HG03457 (cell line): Measurements from ENCODE around the gene VPS52.
"Not testable (repeated sequence)": the region's sequence is repeated elsewhere in the genome, so short reads cannot be mapped to it uniquely, and the experiment has no call there.

Source experiments
- ATAC-seq: cut with Tn5 transposase; IDR thresholded peaks from one replicate; pipeline ENCODE4 v1.9.1; 2021; ENCODE audit warnings: moderate number of reproducible peaks; ENCODE audit not compliant: unreplicated experiment

Gene VPS52

DNA sequence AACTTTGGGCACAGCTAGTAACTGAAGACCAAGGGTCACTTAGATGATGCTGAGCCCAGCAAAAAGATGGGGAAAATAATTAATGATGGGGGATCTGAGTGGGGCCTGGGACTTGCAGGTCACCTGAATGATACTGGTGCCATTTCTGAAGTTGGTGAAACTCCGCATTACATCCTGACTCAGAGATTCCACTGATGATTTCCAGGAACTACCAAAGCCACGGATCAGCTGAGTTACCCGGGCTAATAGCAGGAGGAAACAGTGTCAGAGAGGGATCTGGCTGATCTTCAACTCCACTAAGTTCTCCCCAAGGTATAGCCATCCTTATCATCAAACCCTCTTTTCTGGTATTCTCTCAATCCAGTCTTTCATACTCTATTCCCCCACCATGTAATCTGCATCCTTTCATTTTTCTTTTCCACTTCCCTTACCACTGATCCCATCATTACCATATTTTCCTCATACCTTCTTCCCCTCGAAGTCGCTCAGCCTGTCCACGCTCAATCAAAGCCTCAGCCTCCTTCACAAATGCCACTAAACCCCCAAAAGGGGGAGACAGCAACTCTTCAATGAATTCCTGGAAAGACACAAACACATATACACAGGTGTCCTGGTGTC is 20.2 kb downstream of the VPS52 start:
- ATAC-seq = no peak

DNA sequence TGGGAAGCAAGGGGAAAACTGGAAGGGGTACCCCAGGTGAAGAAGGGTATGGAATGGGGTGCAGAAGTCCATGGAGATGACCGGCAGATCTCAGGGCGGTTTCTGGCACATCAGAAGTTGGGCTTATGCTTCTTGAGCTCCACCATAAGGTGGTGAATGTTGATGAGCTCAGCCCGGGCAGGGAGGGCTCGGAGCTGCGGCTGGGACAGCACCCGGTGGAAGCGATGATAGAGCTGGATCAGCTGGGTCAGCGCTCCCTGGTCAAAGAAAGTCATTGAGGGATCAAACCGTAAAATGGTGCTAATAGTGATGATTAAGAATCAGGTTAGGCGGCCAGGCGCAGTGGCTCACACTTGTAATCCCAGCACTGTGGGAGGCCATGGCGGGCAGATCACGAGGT is 20.9 kb downstream of the VPS52 start:
- no peak for ATAC-seq

DNA sequence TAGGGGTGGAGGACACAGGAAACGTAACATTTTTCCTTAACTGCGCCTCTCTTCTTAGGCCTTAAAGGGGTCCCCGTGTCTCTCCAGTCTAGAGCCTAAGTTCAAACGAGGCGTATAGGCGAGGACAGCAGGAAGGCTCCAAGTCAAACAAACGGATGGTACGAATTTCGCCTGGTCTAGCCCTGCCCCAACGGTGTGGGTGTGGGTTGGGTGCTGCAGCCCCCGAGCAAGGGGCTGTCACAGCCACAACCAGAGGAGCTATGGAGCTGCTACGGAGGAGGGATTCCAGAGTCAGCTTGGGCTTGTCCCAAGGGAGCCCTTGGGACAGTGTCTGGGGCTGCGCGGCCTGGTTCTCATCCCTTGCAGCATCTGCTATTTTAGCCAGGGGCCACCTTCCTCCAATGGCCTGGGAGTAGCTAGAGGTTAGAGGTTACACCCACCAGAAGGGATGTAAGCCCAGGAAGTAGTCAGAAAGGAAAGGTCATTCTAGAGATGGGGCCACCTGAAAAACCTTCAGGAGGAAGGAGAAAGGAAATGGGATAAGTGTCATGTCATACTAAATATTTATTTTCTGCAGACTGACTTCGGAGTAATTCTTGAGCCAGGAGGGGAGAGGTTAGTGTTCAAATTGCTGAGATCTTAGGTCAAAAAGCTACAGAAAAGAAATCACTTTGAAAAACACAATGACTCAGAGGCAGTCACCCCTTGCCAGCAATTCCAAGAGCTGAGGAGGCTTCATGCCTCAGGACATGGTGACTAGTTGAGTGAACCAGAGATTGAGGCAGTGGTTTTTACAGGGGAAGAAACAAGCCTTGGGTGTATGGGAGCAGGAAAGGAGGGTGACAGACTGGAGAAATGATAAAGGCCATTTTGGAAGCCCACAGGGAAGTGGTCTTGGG is 21.7 kb downstream of the VPS52 start:
- ATAC-seq = no peak

DNA sequence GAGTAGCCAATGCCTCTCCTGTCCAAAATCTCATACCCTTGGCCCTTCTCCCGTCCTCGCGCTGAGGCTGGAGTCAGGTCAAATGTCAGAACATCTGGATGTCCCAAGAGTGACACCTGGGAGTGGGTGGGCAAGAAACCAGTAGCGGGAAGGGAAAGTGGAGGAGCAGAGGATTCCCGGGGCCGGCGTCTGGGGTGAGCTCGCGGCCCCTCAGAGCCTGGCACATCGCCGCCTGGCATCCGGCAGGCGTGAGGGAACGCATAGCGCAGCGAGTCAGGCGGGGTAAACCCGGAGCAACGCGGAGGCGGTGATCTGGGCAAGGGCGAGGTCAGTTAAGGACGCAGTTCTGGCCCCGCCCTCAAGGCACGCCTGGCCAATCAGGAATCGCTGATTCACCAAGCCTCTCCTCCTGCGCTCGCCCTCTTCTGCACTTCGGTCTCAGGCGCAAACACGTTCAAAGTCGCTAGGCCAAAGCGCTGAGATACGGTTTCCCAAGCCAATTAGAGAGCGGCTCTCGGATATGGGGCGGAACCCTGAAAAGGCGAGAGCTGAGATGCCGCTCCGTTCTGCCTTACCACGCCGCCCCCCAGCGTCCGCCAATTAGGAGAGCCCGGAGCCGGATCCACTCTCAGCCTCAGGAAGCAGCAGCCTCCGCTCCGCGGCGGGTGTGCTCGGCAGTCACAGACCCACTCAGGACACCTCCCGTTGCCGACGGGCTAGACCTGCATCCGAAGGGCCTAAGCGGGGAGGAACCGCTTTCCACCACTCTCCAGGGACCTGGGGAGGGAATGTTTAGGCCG is 22.5 kb downstream of the VPS52 start:
- peak; percentile 77 for ATAC-seq

DNA sequence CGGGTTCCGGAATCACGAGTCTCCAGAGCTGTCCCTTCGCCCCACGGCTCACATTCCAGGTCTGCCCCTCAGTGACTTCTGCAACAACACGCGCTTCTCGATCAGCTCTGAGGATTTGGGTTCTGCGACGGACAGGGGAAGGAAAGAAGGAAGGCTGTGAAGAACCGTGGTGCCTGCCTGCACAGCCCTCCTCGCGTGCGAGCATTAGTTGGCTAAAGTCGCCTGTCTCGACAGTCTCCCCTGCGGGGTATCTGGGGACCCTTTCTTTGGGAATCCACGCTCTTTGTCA is 23.1 kb downstream of the VPS52 start:
- ATAC-seq = no peak

DNA sequence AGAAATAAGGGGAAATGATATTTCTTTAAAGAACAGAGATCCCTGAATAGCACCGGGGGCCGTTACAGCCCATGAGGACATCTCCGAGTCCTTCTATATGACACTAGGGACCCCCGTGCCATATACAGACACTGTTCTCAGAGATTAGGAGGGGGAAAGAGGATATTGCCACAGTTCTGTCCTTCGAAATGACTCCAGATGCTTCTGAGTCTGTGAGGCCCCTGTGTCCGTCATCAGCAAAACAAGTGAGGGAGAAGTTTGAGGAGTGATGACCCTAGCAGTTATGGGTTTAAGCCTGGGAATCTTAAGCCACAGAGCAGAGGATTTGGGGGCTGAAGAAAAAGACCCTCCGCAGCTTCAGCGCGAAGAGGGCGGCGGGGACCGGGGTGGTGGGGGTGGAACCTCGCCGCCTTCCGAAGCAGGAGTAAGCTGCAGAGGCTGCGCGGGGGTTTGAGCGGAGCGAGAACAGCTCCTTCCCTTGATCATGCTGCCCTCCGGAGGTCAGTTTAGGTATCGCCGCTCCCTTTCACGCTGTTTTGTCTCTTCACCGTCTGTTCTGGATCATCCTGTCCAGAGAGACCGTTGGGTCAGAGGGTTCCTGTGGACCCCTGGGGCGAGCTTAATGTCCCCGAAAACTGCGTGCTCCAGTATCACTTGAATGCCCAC is 23.6 kb downstream of the VPS52 start:
- ATAC-seq = peak; percentile 39

DNA sequence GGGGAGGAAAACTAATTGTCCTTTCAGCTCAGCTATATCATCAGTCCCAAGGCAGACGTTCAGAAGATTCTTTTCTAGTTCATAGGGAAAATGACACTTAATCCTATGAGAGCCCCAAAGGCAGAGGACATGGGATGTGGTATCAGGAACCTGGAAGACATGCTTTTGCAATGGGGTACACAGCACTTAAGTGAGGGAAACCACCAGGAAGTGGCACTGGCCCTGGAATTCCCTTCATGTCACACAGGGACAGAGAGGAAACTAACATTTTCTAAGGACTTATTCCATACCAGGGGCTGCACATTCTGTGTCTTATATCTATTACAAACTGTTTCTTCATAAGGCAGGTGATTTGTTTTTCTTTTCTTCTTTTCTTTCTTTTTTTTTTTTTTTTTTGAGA is 28.2 kb downstream of the VPS52 start:
- ATAC-seq = no peak

DNA sequence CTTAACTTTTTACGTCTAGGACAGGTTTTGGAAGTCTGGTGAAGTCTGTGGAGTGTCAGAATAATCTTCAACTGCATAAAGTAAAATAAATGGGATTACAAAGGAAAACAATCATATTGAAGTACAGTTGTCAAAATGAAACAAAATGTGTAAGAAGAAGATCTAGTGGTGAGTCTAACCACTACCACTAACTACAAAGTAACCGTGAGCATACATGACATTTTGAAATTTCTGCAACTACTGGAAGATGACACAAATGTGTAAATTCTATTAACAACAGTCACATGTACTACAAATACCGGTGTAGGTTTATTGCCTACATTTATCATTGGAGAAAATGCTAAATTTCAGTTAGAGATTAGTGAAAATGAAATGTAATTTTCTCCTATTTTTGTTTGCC is 29.7 kb downstream of the VPS52 start:
- ATAC-seq = no peak

DNA sequence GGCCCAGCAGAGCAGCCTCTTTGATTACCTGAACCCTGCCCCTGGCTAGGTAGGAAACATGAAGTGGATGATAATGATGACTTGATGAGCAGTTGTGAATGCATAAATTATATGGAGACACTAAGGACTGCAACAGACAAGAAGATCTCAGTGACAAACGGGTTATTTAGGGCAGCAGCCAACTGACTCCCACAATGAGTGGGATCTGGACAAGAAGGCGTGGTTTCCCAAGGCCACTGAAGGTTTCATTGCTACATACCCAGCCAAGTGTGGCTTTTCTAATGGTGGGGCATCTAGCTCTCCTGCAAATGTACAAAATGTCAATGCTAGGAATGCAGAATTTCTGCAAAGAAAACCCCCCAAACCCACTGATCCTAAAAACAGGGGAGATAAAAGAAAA is 33.9 kb downstream of the VPS52 start:
- no peak for ATAC-seq

DNA sequence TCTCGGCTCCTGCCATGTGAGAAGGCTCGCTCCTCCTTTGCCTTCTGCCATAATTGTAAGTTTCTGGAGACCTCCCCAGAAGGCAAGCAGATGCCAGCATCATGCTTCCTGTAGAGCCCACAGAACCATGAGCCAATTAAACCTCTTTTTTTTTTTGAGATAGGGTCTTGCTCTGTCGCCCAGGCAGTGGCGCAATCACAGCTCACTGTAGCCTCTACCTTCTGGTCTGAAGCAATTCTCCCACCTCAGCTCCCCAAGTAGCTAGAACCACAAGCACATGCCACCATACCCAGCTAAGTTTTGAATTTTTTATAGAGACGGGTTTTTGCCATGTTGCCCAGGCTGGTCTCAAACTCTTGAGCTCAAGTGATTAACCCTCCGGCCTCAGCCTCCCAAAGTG is 34.8 kb downstream of the VPS52 start:
- ATAC-seq = no peak

DNA sequence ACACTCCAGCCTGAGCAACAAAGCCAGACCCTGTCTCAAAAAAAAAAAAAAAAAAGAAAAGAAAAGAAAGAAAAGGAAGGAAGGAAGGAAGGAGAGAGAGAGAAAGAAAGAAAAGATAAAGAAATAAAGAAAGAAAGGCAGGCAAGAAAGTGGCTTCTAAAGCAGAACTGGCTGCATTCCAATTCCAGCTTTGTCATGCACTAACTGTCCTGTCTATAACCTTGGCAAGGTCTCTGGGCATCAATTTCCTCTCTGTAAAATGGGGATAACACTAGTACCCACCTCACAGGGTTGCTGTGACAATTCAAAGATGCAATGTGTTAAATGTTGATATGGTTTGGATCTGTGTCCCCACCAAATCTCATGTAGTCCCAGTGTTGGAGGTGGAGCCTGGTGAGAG is 35.3 kb downstream of the VPS52 start:
- ATAC-seq = no peak

DNA sequence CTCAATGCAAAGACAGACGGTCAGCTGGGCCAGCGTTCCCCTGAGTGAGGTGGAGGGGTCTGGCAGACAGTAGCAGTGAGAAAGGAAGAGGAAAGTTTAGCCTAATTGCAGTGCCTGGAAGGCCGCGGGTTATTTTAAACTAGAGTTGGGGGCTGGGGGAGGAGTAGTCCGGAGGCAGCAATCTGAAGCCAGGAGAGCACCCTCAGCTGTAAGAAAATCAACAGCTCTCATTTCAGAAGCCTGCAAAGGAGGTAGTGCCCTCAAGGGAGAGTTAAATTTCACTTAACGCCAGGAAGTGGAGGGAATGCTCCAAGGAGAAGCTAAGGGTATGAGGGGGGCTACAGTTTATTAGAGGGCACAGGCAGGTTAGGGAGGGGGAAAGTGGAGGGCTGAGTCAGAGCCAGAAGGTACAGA is 36.4 kb downstream of the VPS52 start:
- ATAC-seq = no peak

DNA sequence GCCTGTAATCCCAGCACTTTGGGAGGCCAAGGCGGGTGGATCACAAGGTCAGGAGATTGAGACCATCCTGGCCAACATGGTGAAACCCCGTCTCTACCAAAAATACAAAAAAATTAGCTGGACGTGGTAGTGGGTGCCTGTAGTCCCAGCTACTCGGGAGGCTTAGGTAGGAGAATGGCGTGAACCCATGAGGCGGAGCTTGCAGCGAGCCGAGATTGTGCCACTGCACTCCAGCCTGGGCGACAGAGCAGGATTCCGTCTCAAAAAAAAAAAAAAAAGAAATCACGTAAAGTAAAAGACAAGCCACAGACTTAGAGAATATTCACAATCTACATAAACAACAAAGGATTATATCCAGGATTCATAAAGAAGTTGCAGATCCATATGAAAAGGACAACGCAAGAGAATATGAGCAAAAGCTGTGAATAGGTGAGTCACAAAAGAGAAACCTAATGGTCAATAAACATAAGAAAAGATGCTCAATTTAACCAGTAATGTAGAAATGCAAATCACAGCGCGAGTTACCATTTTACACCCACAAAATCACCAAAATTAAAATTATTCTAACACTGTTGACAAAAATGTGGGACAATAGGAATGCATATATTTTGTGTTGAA is 45.1 kb downstream of the VPS52 start:
- not testable (repeated sequence) for ATAC-seq

DNA sequence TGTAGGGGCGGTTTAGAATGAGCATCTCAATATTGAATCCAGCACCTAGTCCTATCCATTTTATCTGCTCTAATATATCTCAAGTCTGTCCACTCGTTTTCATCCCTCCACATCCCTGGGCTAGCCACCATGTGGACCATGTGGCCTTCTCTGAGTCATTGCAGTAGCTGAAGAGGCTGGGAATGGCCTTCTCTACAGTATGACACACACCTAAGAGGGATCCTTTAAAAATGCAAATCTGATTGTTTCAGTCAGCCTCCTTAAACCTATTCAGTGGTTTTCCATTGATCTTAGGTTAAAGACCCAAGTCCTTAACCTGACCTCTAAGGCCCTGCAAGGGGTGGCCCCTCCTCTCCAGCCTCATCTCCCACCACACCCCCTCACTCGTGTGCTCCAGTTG is 54.0 kb downstream of the VPS52 start:
- ATAC-seq = no peak

DNA sequence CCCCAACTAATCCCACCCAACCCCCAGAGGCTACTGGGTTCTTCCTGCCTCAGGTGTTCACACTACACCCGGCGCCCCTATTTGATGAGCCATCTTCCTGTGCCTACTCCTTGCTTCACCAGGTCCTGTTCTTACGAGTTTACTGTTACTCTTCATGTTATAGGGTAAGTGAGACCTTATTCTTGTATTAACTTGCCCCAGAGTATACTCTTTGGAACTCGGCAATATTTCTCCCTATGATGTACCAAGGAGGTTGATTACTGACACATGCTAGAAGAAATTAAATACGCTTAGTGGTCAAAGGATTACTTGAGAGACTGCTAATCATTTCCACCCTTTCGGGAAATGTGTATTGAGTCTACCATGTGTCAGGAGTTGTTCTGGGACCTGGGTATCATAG is 54.4 kb downstream of the VPS52 start:
- ATAC-seq = no peak

DNA sequence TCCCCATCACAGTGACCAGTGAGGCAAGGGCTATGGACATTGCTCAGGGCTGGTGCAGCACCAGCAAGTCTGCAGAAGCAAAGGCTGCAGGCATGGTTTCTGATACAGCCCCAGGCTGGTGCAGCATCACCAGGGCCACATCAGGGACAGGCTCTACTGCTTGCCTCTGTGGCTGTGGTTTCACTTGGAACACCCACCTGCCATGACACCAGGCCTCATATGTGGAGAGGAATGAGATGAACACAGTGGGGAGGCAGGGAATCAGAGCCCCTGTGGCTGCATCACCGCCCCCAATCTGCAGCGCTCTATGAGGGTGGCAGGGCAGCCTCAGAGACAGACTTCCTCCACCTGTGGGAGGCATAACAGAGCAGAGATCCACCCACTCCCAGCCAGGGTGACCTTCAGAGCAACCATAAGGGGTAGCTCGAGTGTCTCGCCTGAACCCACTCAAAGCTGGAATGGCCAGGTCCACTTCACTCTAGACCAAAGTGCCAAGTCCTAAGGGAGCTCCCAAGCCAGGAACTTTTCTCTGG is 55.5 kb downstream of the VPS52 start:
- ATAC-seq = no peak

DNA sequence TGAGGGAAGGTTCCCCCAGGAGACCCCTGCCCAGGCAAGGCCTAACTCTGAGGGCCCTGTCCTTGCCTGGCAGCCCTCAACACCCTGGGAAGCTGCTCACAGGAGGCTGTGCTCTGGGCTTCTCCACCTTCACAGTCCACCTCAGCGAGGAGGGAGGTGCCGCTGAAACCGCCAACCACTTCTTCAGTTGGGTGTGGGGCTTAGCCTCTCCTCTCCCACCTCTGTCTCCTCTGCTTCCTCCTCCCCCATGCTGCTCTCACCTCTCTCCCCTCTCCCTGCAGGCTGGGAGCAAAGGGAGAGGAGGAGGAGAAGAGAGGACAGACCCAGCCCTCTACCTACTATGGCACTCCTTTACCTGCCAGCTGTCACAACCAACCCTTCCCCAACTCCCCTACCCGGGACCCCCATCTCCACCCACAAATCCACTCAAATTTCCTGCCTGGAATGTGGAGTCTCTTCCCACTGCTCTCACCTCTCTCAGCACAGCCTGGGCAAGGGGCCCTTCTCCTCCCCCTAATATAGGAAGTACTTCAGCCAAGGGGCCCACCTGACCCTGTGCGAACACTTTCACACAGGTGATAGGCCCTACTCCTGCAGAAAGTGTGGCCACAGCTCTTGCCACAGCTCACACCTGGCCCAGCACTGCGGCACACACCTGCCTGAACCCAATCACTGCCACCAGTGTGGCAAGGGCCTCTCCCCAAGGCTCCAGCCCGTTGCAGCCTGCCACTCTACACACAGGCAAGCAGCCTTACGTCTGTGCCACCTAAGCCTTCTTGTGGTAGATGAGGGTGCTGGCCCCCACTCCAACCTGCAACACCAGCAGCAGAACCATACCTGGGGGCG is 56.2 kb downstream of the VPS52 start:
- no peak for ATAC-seq

DNA sequence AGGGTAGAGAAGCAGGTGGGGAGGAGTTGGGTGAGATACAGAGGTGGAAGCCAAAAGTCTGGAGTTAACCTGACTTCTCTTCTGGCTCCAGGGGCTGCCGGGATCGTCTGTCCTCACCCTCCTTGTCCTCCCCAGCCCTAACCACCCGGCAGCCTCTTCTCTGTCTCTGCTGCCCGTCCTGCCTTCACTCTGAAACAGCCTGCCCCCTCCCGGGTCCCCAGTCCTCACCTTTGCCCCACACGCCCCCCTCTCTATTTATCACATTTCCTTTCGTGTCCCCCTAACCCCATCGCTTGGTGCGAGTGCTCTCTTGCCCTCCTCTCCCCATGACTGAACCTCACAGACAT is 57.7 kb downstream of the VPS52 start:
- ATAC-seq = no peak

DNA sequence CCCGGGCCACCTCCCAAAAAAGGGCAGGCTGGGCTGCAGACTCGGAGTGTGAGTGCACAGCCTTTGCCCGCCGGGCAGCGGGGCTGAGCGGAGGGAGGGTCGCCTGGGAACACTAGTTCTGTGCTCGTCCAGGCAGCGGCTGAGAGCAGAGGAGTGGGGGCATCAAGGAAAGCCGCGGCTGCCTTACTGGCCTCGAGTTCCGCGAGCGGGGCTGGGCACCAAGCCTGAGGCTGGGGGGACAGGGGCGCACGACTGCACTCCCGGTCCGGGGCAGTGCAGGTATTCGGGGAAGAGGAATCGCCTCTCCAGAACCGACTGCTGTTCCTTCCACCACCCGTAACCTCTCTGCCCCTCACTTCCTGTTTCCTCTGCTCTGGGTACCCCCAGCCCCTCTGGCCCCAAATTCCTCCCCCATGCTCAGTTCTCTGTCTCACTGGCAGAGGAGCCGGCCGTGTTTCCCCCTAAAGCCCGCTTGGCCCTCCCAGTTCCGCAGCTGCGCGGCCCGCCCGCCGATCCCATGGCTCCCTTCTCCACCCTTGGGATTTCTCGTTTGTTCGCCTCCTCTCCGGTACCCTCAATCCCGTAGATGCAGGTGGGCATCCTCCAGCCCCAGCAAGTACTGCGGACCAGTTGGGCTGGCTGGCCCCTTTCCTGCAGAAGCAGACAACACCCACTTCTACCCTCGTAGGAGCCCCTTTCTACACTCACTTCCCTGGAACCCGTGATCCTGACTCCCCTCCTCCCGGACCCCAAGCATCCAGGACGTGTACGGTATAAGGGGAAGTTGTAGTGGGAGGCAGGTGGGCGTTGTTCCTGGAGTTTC is 58.3 kb downstream of the VPS52 start:
- no peak for ATAC-seq
